ENCODE results near the gene NPB. TPM values are rescaled to one million over a fixed set of nuclear protein-coding genes. Genes with fewer than 3 reads are reported as not detected.

The NPB gene
- total RNA-seq, 3 donors from 2014 or later (not counting 1 experiment from before 2014, with no cell fraction given): 0.18 to 0.31 TPM; not detected in 1

- Mint-ChIP-seq H3K4me3 (no peak overlapping the region), H3K27me3 (ENCODE audit: low read depth in 2 of 2) (no peaks in the 10 kb centered on the region), H3K9me3 (no peaks in the 10 kb centered on the region), H3K27ac (peak overlapping the region in 1 of 2 donors; percentile 15), H3K4me1 (peaks cover 0 to 6% of the 10 kb centered on the region in 2 donors), H3K36me3 (peaks cover 5% of the 10 kb centered on the region)
- H3K9me3 ChIP-seq (ENCODE audit: control insufficient read depth, insufficient read depth, low read length): no peaks in the 10 kb centered on the region
- intact Hi-C loops (cut with micrococcal nuclease): loop anchor here (10.0 kb wide), 1 partner anchor 217 kb away; the partner anchor contains the start of gene FASN
- no peak for ATAC-seq
- H3K4me1 ChIP-seq (ENCODE audit: control insufficient read depth, insufficient read depth, low read length): peaks cover 4% of the 10 kb centered on the region
- H3K4me3 ChIP-seq (ENCODE audit: low read length): no peak overlapping the region
- H3K36me3 ChIP-seq (ENCODE audit: control insufficient read depth, insufficient read depth, low read length): peaks cover 5% of the 10 kb centered on the region
- DNase-seq: no peak
- H3K27ac ChIP-seq (ENCODE audit: low read length): no peak overlapping the region
- 92% methylated on average over 5 of the region's 5 CpGs for WGBS (ENCODE audit: insufficient coverage)
- no peaks in the 10 kb centered on the region for H3K27me3 ChIP-seq (ENCODE audit: control insufficient read depth, insufficient read depth, low read length)
- TF ChIP-seq CTCF (IDR thresholded peaks at IDR 0.05): no peak
Measured at GRCh38 chr17:81877569-81877968, 24.5 kb upstream of the NPB start.

DNA sequence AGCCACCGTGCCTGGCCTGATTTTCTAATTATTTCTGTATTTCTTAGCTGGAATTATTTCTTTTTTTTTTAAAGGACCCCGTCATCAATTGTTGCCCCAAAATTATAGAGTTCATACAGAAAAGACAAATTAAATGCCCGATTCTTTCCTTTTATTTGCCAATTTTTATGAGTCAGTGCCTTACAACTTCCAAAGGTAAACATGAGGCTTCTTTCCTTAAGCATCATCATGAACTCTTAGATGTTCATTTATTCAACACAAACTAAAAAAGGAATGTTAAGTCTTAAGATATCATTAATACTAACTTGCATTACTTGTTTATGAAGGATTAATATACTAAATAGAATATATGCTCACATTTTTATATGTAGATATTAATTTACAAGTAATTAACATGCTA, 23.7 kb upstream of the NPB start:
- intact Hi-C loops (cut with micrococcal nuclease): loop anchor here (10.0 kb wide), 1 partner anchor 217 kb away; the partner anchor contains the start of gene FASN
- ATAC-seq (no peak), DNase-seq (no peak)
- peak overlapping the region in 1 of 2 donors; percentile 15 for H3K27ac Mint-ChIP-seq
- WGBS (ENCODE audit: insufficient coverage): 100% methylated on average over 3 of the region's 3 CpGs
- H3K4me3 Mint-ChIP-seq: no peak overlapping the region
- Histone ChIP-seq H3K27ac (ENCODE audit: low read length) (no peak overlapping the region), H3K27me3 (ENCODE audit: control insufficient read depth, insufficient read depth, low read length) (no peaks in the 10 kb centered on the region), H3K9me3 (ENCODE audit: control insufficient read depth, insufficient read depth, low read length) (no peaks in the 10 kb centered on the region), H3K4me1 (ENCODE audit: control insufficient read depth, insufficient read depth, low read length) (no peaks in the 10 kb centered on the region), H3K4me3 (ENCODE audit: low read length) (no peak overlapping the region), H3K36me3 (ENCODE audit: control insufficient read depth, insufficient read depth, low read length) (peaks cover 5% of the 10 kb centered on the region)
- H3K36me3 Mint-ChIP-seq: peaks cover 5% of the 10 kb centered on the region
- TF ChIP-seq CTCF (IDR thresholded peaks at IDR 0.05): no peak
- H3K27me3 Mint-ChIP-seq (ENCODE audit: low read depth in 2 of 2): no peaks in the 10 kb centered on the region
- H3K4me1 Mint-ChIP-seq: no peaks in the 10 kb centered on the region
- H3K9me3 Mint-ChIP-seq: no peaks in the 10 kb centered on the region

- no peak for ATAC-seq
- Mint-ChIP-seq H3K9me3 (no peaks in the 10 kb centered on the region), H3K4me3 (no peak overlapping the region), H3K27ac (no peak overlapping the region), H3K27me3 (ENCODE audit: low read depth in 2 of 2) (no peaks in the 10 kb centered on the region), H3K4me1 (no peaks in the 10 kb centered on the region), H3K36me3 (peaks cover 5% of the 10 kb centered on the region)
- Histone ChIP-seq H3K36me3 (ENCODE audit: control insufficient read depth, insufficient read depth, low read length) (peaks cover 7% of the 10 kb centered on the region), H3K4me1 (ENCODE audit: control insufficient read depth, insufficient read depth, low read length) (no peaks in the 10 kb centered on the region), H3K27ac (ENCODE audit: low read length) (no peak overlapping the region), H3K9me3 (ENCODE audit: control insufficient read depth, insufficient read depth, low read length) (no peaks in the 10 kb centered on the region), H3K27me3 (ENCODE audit: control insufficient read depth, insufficient read depth, low read length) (no peaks in the 10 kb centered on the region), H3K4me3 (ENCODE audit: low read length) (no peak overlapping the region)
- intact Hi-C loops (cut with micrococcal nuclease): loop anchor here (10.0 kb wide), 1 partner anchor 216 kb away; the partner anchor contains the start of gene FASN
- no peak for DNase-seq
- TF ChIP-seq CTCF (IDR thresholded peaks at IDR 0.05): no peak
- 96% methylated on average over 5 of the region's 5 CpGs for WGBS (ENCODE audit: insufficient coverage)
Measured at GRCh38 chr17:81879121-81879520, 22.9 kb upstream of the NPB start.

GRCh38 chr17:81884520-81884919, 17.5 kb upstream of the NPB start:
- Mint-ChIP-seq H3K4me1 (peaks cover 10 to 20% of the 10 kb centered on the region in 2 donors), H3K36me3 (no peaks in the 10 kb centered on the region), H3K4me3 (no peak overlapping the region), H3K27me3 (ENCODE audit: low read depth in 2 of 2) (no peaks in the 10 kb centered on the region), H3K27ac (no peak overlapping the region), H3K9me3 (no peaks in the 10 kb centered on the region)
- peak in 1 of 3 donors; percentile 43 for ATAC-seq
- Histone ChIP-seq H3K4me3 (ENCODE audit: low read length) (no peak overlapping the region), H3K9me3 (ENCODE audit: control insufficient read depth, insufficient read depth, low read length) (no peaks in the 10 kb centered on the region), H3K36me3 (ENCODE audit: control insufficient read depth, insufficient read depth, low read length) (peaks cover 43% of the 10 kb centered on the region), H3K27me3 (ENCODE audit: control insufficient read depth, insufficient read depth, low read length) (no peaks in the 10 kb centered on the region), H3K27ac (ENCODE audit: low read length) (no peak overlapping the region), H3K4me1 (ENCODE audit: control insufficient read depth, insufficient read depth, low read length) (no peaks in the 10 kb centered on the region)
- DNase-seq: no peak
- intact Hi-C loops (cut with micrococcal nuclease): no loop called here
- TF ChIP-seq CTCF (IDR thresholded peaks at IDR 0.05): no peak
- 91% methylated on average over 11 of the region's 11 CpGs for WGBS (ENCODE audit: insufficient coverage)
